GM18511 (cell line): ENCODE measurements around the gene SZRD1.

ENCODE experiments used
- ATAC-seq: cut with Tn5 transposase; IDR thresholded peaks from one replicate; pipeline ENCODE4 v1.9.1; 2021; ENCODE audit warnings: mild to moderate bottlenecking, moderate library complexity; ENCODE audit not compliant: unreplicated experiment

Gene SZRD1

DNA sequence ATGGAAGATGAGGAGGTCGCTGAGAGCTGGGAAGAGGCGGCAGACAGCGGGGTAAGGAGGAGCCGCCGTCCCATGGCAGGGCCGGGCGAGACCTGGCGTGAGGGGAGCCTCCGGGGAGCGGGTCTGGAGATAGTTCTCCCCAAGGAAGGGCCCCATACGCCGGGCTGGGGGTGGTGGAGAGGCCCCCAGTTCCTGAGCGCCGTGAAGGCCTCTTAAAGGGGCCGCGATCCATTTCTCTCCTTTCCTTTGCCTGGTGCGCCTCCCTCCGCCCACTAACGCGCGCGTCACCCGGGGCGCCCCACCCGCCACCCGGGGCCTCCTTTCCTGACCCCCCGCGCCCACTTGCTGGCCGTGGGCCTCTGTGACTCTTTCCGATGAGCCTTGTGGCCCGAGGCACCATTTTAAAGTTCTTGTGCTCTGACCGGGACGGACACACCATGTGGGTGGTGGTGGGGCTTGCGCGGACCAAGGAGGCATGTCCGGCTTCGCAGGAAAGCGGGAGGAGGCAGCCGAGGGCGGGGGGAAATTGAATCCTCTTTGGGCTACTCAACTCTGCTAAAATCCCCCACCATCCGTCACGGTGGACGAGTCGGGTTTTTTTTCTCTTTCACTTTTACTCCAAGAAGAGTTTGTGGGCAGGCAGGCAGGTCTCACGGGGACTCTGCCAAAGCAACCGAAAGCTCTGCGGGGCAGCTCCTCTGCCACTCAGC is 371 bp downstream of the SZRD1 start:
- ATAC-seq = peak; percentile 69

DNA sequence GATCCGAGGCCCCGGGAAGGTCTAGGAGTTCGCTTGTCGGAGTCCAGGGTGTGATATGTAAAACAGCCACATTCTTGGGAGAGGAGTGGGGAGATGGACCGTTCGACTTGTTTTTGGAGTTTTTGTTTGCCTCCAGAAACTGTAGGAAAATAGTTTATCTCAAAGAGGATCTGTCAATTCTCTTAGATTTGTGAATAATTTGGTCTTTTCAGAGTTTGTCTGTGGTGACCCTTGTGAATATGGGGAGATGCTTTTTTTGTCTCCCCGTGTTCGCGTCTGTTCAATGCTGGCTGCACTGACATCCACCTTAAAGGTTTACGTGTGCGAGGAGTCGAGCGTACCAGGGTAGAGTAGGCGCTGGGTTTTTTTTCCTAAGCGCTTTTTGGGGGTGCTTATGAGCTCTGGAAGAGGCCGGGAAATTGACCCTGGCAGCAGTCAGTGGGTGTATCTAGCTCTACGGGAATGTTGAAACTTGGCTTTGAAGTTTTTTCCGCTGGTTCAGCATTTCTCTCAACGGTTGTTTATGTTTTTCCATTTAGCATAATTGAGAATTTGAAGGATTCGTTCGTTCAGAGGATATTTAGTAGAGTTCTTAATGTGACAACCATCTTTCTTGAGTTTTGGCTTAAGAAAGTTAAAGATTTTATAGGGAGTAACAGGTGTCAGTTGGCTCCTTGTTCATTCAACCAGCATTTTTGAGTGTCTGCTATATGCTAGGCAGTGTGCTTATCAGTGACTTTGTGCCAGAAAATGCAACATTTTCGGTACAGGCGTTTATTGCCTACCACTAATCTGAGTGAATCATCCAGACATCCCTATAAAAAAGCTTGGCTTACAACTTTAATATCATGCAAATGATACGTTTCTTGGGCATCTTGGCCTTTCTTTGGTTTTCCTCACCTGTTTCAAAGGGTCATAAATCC is 1.2 kb downstream of the SZRD1 start:
- ATAC-seq = no peak

DNA sequence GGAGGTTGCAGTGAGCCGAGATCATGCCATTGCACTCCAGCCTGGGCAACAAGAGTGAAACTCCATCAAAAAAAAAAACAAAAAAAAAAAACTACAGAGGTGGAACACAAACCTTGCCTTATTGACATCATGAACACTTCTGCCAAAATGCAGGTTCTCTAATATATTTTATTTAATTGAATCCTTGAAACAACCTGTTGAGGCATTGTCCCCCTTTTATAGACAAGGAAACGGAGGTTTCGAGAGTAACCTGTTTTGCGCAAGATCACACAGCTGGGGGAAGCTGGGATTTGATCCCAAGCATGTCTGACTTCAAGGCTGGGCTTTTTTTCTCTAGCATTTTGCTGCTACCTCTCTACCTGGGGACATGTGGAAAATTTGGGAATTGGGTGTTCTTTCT is 2.8 kb downstream of the SZRD1 start:
- no peak for ATAC-seq

DNA sequence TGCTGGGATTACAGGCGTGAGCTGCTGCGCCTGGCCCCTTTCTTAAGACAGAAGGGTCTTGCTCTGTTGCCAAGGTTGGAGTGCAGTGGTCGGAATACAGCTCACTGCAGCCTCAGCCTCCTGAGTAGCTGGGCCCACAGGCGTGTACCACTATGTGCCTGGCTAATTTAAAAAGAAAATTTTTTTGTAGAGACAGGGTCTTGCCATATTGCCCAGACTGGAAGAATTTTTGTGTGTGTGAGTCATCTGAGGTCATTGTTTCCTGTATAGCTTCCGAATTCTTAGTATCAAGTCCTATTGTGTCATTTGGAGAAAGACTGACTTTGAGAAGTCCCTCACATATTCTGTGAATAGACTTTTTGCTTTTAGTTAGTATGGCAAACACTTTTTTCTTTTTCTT is 4.7 kb downstream of the SZRD1 start:
- no peak for ATAC-seq

DNA sequence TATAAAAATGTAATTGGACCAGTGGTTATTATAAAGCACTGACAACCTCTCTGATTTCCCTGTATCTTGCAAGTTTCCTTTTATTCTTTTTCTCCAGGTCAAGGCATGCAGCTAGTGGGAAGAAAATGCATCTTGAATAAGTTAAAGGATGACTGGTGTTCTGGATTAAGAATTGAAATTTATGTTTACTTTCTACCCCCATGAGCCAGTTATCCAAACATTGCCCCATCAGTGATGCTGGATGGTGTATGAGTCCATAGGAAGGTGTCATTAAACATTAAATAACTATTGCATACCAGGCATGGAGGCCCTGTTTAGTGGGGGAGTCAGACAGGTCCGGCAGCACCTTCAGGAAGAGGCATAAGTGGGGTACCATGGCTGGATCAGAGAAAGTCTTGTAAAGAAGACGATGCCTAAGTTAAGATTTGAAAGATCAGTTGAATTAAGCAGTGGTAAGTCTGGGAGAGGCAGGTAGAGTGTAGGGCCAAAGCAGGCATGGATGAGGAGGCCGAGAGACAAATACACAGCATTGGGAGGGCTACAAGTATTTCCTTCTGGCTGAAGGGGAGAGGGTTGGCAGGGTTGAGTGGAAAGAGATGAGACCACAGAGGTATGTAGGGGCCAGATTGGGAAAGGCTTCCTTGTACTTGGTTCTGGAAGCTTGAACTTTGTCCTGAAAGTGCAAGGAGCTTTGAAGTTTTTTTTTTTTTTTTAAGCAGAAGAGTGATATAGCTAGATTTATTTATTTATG is 5.7 kb downstream of the SZRD1 start:
- no peak for ATAC-seq

DNA sequence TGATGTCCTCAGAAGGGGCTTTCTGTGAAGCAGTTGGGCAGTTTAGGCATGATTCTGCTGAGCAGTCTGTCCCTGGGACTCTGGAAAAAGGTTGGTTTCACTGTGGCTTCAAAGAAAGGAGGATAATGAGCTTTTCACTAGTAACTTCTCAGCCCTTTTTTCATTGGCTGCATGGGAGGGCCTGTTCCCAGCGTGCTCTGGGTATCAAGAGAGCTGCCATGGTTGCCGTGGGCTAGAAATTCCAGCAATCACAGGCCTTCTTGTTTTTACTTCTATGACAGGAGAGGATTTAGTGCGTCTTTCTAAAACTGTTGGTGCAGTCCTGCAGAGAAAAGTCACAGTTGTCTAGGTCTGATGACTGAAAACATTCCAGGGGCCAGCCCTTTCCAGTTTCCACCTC is 7.2 kb downstream of the SZRD1 start:
- ATAC-seq = no peak

DNA sequence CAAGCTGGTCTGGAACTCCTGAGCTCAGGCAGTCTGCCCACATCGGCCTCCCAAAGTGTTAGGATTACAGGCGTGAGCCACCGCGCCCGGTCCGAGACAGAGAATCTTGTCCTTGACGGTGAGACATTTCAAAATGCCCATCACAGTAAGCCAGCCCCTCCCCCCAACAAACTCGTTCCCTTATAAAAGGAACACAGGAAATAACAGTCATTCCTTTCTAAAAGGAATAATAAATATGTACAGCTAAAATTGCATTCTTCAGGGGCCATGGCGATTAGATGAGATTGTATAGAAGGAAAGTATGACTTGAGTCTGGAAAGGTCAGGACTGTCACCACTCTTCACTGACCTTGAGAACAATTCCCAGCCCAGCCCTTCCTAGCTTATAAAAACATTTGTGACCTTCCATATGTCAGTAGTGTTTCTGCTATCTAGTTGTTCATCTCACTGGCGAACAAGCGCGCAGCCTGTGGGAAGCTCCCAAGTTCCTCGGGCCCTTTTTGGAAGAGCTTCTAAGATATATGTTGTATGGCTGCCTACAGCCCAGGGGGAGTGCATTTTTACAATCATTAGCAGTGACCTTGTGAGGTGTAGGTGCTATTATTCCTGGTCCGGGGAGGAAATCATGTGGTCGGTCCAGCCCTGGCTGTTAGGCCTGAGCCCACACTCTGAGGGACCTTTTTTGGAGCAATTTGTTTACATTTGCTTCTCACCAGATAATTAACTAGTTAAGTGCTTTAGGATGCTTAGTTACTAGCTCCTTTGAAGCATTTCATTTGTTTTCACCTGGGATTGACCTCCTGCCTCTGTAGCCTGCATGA is 8.7 kb downstream of the SZRD1 start:
- ATAC-seq = no peak

DNA sequence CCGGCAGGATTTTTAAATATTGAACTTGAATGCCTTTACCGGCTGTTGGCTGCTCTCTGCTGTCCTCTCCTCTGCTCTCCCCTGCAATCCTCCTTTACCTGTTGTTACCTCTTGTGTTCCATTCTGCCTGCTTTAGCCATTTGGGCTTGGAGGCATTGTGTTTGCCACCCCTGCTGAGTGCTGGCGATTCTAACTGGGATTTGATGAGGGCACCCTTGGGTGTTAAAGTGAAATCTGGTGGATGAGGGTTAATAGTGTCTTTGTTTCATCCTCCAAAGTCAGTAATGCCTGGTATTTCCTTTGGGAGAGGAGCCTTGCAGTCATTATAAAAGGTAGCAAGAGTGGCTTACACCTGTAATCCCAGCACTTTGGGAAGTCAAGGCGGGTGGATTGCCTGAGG is 9.9 kb downstream of the SZRD1 start:
- ATAC-seq = no peak

DNA sequence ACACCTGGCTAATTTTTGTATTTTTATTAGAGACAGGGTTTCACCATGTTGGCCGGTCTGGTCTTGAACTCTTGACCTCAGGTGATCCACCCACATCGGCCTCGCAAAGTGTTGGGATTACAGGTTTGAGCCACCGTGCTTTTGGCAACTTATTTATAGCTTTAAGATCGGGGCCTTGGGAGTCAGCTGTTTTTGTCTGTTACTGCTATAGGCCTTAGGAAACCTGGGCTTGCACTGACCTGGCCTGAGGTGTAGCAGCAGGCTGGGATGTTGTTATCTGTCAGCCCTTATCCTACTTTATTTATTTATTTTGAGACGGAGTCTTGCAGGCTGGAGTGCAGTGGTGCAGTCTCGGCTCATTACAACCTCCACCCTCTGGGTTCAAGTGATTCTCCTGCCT is 11.4 kb downstream of the SZRD1 start:
- no peak for ATAC-seq

DNA sequence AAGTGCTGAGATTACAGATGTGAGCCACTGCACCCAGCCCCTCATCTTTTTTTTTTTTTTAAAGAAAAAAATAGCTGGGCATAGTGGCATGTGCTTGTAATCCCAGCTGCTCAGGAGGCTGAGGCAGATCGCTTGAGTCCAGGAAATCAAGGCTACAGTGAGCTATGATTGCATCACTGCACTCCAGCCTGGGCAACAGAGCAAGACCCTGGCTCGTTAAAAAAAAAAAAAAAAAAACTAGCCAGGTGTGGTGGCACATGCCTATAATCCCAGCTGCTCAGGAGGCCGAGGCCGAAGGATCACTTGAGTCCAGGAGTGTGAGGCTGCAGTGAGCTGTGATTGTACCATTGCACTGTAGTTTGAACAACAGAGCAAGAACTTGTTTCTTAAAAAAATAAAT is 13.8 kb downstream of the SZRD1 start:
- no peak for ATAC-seq

DNA sequence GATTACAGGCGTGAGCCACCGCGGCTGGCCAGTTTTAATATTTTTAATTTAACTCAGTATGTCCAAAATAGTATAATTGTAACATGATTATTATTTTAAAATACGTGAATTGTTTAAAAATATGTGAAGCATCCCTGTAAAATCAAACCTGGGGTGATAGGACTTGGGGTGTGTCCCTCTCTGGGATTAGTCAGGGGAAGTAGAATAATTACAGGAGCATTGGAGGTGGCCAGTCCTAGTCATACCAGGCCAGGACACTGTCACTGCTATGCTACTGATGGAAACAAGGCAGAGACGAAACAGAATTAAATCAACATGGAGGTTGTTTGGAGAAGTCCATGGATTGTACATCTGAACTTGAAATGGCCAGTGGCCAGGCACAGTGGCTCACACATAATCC is 16.8 kb downstream of the SZRD1 start:
- ATAC-seq = no peak

DNA sequence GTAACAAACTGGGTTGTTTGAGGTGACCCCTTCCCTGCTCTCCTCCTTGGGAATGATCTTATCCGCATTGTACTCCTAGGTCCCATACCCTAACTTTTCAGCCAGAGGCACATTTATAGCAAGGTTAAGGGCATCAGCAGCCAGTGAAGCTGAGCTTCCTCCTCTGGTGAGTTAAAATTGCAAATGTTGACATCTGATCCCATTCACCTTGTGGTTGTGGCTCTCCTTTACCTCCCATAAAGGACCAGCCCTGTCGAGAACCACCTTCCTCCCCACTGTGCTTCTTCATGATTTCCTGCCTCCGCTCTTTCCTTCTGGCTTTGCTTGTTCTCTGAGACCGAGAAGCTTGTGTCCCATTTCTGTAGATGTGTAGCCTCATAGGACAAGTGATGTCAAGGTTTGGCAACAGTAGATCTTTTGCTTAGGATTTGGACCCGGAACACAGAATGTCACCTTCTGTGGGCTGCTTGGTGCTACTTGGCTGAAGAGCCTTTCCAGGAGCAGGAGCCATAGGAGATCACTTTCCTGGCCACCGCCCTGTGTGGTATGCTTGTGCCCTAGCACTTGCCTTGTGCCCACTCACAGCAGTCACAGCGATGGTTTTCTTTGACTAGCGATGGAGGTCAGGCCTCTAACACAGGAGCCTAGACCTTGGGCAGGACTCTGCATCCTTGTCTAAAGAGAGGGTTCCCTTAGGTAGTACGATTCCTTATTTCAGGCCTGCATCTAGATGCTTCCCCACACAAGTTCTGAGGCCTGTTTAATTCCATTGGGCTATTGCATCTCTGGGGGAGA is 18.8 kb downstream of the SZRD1 start:
- no peak for ATAC-seq

DNA sequence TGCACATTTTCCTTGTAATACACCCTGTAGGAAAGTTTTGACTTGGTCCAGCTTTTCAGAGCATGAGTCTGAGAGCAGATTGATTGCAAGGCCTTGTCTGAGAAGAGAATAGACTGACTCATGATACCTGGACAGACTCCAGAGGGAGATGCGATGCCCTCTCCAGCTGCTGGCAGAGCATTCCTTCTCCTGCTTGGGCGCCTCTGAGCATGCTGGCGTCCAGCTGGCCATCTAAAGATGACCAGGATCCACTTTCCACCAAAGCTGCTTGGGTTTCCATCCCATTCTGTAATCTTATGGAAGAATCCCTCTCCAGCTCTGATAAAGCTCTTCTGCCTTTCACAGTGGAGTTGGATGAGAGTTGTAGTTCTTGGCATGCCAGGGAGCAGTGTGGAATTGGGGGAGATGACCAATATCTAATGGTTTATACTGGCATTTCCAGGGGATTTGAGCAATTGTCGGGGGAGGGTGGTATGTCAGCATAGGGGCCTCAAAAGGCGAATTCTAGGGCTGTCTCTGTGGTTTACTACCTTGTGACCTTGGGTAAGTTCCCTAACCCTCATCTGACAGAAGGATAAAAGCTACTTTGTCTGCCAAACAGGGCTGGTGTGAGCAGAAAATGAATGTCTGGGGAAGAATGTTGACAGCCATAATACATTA is 19.5 kb downstream of the SZRD1 start:
- ATAC-seq = peak; percentile 22

DNA sequence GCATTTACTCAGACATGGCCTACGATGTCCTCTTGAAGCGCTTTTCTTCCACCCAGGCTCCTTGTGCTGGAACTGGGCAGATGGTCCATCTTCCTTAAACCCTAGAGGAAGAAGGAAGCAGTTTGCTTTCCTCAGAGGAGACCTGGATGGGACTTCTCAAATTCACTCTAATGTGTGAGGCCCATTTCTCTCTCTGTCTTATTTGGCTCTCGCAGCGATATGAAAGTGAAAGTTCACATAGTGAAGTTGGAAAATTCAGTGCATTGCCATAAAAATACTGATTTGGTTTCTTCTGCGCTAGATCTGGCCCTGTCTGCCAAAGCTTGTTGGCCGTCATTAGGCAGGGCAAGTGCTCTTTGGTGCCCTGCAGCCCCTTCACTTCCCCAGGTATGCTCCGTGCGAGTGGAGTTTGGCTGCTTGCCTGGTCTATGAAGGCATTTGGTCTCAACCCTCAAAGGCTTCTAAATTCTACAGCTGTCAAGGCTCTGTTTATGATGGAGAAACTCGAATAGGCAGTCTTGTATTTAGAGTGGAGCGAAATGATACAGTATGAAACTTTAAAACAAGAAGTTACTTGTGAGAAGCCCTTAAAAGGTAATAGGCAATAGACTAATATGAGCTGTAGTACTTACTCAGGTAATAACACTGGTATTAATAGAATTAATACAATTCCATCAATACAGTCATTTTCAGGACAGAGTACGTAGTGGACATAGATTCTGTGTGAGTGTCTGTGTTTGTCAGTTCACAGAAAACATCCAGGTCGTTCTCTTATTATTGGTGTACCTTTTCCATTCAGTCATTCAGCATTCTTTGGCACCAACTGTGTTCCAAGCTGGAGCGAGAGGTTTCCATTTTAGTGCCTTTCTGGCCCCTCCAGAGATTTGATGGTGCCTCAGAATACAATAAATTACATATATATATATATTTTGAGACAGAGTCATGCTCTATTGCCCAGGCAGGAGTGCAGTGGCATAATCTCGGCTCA is 20.5 kb downstream of the SZRD1 start:
- ATAC-seq = peak; percentile 52

DNA sequence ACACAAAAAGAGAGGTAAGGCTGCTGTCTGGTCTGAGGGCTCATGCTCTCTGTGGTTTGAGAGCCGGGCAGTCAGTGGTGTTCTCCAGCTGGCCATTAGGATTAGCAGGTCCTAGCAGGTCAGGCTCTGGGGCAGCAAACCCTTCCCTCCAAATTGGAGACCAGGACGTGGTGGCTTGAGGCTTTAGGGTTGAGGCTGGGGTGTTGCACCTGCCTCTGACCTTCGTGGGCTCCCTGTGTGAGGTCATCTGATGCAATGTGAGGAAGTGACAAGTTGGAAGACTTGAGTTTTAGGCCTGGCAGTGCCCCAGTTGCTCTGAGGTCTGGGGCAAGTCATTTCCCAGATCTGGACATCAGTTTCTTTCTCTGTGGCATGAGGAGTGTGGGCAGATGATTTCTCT is 24.4 kb downstream of the SZRD1 start:
- no peak for ATAC-seq

DNA sequence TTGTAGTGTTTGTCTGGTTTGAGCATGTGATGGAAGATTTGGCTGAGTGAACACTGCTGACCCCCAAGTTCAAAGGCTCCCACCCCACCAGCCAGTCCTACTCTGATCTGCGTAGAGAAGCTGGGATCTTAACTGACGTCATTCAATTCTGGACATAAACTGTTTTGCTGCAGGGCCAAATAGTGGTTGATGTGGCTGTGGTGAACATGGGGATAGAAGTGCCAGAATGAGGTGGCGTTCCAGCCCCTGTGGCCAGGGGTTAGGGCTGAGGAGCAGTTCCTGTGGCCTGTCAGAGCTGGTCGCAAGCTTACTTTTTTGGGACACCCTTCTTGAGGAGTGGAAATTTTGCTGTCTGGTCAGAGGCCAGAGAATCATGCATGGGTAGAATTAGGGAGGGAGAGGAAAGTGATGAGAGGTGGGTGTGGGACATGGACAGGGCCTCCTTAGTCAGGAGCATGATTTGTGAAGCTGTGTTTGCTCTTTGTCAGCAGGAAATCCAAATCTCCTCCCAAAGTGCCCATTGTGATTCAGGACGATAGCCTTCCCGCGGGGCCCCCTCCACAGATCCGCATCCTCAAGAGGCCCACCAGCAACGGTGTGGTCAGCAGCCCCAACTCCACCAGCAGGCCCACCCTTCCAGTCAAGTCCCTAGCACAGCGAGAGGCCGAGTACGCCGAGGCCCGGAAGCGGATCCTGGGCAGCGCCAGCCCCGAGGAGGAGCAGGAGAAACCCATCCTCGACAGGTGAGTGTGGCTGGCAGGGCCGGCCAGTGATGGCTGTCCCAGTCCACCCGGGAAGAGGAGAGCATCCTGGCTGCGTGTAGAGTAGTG is 25.9 kb downstream of the SZRD1 start:
- ATAC-seq = no peak
